Keratinocyte (primary cell): ENCODE results near the gene NELL1.

Experiments
- EZH2 ChIP-seq: IDR thresholded peaks from one replicate; pipeline ENCODE4 v1.6.1; 2012; ENCODE audit warnings: inconsistent platforms, mild to moderate bottlenecking, low read length, moderate library complexity
- TF ChIP-seq, protein P1 (sequence below), 3 experiments: IDR thresholded peaks in 1 of 3; conservative IDR thresholded peaks in 1 of 3; optimal IDR thresholded peaks in 1 of 3; 2 replicates in 2 of 3; 3 replicates in 1 of 3; pipeline versions ENCODE3 to v1.5.1; 2011; ENCODE audit warnings: low read length in 3 of 3, mild to moderate bottlenecking in 3 of 3, moderate library complexity in 2 of 3, control low read depth in 1 of 3, inconsistent platforms in 1 of 3; ENCODE audit not compliant: insufficient read depth in 2 of 3; ENCODE audit errors: extremely low read depth in 1 of 3

GRCh38 chr11:21410513-21410912, 741.1 kb downstream of the NELL1 start:
- TF ChIP-seq EZH2: no peak
- TF ChIP-seq, protein P1, sequence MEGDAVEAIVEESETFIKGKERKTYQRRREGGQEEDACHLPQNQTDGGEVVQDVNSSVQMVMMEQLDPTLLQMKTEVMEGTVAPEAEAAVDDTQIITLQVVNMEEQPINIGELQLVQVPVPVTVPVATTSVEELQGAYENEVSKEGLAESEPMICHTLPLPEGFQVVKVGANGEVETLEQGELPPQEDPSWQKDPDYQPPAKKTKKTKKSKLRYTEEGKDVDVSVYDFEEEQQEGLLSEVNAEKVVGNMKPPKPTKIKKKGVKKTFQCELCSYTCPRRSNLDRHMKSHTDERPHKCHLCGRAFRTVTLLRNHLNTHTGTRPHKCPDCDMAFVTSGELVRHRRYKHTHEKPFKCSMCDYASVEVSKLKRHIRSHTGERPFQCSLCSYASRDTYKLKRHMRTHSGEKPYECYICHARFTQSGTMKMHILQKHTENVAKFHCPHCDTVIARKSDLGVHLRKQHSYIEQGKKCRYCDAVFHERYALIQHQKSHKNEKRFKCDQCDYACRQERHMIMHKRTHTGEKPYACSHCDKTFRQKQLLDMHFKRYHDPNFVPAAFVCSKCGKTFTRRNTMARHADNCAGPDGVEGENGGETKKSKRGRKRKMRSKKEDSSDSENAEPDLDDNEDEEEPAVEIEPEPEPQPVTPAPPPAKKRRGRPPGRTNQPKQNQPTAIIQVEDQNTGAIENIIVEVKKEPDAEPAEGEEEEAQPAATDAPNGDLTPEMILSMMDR (optimal IDR thresholded peaks at IDR 0.05 in 1 of 3, IDR thresholded peaks at IDR 0.05 in 1 of 3, conservative IDR thresholded peaks at IDR 0.05 in 1 of 3; ENCODE audit: extremely low read depth in 1 of 3, insufficient read depth in 2 of 3, low read length in 3 of 3): no peak
